GM18502 (cell line): ENCODE measurements around the gene APOM.
A peak's percentile ranks its signal among the peaks of the same experiment; 100 is the strongest.

Source experiments
- ATAC-seq: cut with Tn5 transposase; IDR thresholded peaks from one replicate; pipeline ENCODE4 v1.9.1; 2021; ENCODE audit warnings: mild to moderate bottlenecking; ENCODE audit not compliant: unreplicated experiment, poor library complexity

Gene APOM

DNA sequence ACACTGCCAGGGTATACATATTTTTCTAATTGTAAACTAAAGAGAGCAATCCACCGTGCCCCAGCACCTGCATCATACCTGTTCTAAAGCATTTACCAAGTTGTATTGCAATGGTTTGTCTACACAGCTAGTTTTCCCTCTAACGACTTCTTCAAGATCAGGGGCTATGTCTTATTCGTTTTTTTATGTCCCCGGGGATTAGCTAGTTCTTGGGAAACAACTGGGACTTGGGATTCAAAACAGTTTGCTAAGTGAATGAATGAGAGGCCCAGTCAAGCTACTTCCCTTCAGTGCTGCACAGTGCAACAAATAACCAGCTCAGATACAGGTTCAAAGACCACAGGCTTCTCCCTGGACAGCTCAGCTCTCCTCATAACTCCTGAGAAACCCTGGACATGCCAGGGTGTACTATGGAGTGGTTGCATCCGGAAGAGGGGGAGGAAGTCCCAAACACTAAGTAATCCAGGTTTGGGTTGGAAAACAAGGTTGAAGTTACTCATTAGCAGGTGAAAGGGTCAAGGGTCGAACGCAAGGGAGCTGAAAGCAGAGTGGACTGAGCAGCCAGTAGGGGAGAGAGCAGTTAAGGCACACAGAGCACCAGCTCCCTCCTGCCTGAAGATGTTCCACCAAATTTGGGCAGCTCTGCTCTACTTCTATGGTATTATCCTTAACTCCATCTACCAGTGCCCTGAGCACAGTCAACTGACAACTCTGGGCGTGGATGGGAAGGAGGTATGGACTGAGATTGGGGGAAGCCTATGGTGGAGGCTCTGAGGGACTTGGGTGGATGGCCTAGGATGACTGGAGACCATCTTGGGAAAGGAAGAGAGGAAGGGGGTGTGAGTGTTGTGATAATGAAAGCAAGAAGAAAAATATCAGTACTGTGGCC, at the start of gene APOM:
TSS of gene APOM (plus strand) at position 546 of the 889 bp plus-strand sequence. CDS start at position 619, 73 bp downstream.
- ATAC-seq = no peak

DNA sequence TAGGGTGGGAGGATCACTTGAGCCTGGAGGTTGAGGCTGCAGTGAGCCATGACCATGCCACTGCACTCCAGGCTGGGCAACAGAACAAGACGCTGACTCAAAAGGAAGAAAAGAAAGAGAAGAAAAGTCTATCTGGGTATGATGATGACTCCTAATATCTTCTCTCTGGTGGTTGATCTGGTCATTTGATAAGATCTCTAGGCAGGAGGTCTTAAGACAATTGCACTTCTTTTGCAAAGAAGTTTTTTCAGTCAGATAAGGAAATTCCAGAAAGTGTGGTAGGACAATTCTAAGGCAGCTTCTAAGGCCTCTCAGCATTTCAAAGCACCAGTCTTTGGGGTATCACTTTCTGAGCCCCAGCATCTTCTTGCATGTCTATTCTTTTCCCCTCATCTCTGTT, 48.4 kb upstream of the APOM start:
- no peak for ATAC-seq

DNA sequence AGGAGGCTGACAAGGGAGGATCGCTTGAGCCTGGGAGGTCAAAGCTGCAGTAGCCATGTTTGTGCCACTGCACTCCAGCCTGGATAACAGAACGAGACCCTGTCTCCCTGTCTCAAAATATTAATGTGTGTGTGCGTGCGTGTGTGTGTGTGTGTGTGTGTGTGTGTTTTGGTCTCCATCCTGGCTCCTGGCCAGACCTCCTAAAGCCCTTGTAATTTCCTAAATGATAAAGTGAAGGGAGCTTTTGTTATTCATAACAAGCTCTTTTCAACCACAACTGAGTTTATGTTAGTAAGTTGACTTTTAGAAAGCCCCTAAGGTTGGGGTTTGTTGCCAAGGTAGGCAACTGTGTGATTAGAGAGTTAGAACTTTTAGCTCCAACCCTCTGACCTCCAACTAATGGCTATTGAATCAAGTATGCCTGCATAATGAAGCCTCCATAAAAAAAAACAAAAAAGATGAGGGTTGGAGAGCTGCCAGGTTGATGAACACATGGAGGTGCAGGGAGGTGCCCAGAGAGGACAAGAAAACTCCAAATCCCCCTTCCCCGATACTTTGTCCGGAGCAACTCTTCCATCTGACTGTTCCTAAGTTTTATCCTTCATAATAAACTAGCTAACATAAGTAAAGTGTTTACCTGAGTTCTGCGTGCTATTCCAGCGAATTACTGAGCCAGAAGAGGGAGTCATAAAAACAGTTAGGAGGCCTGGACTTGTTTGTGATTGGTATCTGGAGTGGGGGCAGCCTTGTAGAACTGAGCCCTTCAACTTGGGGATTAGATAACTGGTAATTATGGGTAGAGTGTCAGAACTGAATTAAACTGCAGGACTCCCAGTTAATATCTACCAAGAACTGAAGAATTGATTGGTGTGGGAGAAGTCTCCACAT, 45.9 kb upstream of the APOM start:
- no peak for ATAC-seq

DNA sequence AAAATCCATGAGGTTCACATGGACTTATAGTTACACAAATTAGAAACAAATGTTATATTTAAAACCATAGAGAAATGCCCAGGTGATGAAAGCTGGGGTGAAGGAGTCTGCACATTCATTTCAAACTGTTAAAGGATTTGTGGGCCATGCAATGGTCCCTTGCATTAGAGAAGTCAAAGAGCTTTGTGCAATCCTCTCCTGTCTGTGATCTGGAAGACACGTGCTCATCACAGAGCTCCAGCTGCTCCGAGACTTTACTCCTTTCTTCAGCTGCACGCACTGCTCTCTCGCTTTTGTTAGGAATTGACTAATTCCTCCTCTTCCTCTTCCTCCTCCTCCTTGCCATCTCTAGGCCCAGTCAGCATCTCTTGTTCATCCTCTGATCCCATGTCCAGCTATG, 44.7 kb upstream of the APOM start:
- no peak for ATAC-seq

DNA sequence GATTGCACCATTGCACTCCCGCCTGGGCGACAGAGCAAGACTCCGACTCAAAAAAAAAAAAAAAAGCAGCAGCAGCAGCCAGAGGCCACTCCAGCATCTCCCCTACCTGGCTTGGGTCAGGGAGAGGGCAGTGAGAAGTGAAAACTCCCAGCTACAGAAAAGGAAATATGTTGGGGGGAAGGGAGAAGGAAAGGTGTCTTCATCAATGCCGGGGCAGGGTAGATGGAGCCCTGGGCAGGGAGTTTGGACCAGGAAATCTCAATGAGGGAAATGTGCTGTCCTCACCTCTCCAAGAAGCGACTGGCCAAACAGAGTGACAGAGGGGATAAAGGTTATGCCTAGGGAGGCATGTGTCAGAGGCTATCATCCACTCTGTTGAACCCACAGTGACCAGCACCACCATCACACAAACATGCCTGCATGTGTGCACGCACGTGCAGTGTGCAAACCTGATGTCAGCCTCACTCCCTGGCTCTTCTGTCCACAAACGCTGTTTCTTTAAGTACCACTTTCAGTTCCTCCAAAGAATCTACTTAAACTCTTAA, 41.5 kb upstream of the APOM start:
- ATAC-seq = no peak

DNA sequence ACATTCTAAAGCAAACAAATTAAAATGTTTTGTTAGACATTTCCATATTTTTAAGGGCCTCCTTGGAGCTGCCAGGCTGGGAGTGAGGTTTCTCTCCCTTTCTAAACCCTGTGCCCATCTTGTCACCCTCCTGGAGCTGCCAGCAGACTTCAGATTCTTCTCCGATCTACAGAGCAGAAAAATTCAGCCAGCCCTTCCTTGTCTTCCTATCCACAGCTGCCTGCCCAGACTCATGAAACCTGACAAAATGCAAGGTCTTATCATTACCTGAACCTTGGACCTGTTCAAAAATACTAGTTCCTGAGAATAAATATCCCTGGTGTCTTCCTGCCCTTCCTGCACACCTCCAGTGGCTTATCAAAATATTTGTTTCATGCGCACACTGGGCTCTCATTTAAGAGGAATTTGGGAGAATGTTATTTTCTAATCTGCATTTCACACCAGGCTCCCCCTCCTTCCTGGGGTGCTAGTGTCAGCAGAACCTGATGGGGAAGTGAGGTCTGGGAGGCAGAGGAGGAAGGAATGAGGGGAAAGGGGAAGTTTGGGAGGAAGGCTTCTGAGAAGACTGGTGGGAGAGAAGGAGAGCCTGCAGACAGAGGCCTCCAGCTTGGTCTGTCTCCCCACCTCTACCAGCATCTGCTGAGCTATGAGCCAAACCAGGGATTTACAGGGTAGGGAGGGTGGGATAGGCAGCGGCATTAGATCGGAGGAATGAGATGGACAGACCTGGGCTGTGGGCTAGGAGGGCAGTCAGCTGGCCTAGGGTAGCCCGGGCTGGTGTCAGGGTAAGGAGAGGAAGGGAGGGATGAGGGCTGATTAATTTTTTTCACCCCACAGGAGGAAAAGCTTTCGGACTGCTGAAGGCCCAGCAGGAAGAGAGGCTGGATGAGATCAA, 40.8 kb upstream of the APOM start, which contains the start of gene AIF1:
TSS of gene AIF1 (plus strand) at position 551 of the 895 bp plus-strand sequence. CDS start at position 647, 96 bp downstream.
- ATAC-seq = no peak

DNA sequence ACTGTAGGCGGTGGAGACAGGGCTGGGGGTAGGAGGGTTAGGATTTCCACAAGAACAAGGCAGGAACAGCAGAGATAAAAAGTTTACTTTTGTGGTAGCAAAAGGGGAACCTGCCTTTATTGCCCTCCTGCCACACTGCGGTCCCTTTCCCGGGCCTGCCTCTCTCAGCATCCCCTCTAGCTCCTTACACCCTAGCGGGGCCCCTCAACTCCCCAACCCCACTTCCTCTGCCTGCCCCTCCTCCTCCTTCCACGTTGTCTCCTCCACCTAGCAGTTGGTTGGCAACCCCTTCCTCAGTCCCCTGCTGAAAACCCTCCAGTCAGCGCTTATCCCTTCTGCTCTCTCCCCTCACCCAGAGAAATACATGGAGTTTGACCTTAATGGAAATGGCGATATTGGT, 39.9 kb upstream of the APOM start:
- ATAC-seq = no peak

DNA sequence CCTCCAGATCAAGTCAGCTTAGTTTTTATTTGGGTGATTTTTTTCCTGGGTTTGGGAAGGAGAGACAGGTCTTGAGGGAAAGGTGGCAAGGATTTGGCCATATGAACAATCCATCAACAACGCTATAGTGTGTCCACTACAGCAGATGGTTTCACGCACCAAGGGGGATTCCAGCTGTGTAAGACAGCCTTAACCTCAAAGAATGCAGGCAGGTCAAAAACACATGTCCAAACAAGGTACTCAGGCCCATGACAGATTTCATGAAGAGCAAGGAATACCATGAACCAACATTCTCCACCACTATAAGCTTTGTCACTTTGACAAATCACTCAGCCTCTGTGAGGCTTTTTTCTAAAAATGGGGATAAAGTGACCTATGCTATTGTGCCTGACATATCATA, 38.7 kb upstream of the APOM start:
- no peak for ATAC-seq

DNA sequence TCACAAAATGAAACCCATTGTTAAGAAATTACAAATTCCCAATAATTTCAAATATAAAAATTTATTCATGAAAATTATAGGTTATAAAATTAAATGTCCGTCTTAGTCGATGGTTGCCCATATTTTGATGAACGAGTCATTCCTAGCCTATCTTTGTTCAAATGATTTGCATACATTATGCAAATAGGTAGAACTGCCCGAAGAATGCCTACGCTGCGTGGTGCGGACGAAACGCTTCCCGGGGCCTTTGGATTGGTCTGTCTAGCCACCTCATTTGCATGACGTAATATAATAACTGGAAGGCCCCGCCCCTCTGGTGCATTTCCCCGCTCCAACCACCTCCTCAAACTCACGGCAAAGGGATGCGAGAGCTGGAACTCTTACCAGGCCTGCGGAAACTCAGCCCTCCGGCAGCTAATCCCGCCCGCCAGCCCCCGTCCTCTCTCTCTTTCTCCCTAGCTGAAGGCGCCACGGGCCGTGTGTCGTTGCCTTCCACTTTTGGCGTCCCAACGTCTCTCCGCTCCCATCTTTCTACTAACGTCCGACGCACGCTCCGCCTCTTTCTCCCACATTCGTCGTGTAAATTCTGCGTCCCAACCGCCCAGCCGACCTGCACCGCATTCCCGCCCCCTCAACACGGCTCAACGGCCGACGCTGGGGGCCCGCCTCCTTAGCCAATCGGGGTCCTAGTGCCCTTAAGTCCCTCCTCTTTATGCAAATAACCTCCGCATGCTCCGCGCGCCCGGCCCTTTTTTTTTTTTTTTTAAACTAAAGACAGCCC, 35.7 kb upstream of the APOM start:
- ATAC-seq = peak; percentile 87

DNA sequence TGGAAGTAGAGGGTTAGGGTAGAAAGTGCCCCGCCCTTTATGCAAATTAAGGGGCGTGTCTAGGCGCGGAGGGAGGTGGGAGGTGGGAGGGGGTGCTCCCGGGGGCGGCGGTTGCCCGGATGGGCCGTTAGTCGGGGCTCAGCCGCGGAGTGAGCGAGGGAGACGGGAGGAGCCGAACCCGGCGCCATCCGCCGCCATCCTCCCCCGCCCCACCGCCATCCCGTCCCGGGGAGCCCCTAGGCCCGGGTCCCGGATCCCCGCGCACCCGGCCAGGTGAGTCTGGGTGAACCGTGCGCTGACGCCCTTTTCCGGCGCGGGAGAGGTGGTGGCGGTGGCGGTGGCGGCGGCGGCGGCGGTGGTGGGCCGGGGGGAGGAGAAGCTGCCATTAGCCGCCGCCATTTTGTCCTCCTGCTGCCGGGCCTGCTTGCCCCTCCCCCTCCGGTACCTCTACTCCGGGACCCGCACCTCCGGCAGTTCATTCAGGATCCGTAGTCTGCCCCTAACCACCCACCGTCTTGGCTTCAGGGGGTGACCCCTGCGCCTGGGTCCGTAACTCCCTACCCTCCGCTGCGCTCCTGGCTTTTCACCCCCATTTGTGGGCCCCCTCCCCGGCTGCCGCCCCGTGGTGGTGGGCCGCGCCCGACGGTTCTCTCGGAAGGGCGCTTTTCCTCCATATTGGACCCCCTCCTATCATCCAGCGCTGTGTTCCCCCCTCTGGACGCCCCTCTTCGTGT, 34.9 kb upstream of the APOM start, which contains the start of gene PRRC2A:
TSS of gene PRRC2A (plus strand) at position 130 of the 734 bp plus-strand sequence. CDS start 2,075 bp downstream, outside the sequence.
- ATAC-seq = peak; percentile 33

DNA sequence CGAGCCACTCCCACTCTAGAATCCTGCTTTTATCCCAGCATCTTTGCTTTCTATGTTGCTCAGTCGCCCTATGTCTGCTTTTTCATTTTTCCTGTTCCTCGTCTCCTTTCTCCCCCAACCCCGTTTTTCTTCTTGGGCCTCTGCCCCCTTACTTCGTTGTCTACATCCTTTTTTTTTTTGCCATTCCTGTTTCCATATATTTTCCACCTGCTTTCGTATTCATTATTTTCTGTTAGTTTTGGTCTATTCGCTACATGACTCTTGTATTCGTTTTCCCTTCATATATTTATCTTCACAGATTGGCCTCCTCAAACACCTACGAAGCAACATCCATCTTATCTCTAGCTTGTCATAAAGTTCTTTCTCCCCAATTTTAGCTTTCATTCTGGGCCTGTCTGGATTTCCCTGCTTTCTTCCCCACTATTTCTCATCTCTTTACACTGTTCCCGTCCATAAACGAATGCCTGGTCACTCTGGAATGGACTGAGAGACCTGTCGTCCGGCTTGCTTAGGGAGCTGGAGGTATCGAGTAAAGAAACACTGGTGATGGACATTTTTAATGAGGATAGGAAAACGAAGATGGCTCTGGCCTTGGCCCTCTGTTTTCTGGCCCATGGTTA, 34.3 kb upstream of the APOM start:
- ATAC-seq = no peak

DNA sequence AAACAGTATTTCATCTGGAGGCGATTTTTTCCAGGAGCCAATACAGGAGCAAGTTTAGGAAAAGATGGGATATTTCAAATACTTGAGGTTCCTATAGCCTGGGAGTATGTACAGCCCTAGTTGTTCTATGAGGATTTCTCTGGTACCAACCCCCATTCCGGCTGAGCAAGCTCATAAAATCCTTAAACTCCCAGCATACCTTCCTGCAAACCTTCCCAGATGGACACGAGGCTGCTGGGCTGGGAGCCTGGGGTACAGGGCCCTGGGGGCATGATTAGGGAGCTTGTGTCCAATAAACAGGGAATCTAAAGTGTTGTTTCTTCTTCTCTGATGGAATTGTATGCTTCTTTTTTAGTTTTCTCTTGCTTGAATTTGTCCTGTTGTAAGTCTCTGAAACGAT, 33.7 kb upstream of the APOM start:
- no peak for ATAC-seq

DNA sequence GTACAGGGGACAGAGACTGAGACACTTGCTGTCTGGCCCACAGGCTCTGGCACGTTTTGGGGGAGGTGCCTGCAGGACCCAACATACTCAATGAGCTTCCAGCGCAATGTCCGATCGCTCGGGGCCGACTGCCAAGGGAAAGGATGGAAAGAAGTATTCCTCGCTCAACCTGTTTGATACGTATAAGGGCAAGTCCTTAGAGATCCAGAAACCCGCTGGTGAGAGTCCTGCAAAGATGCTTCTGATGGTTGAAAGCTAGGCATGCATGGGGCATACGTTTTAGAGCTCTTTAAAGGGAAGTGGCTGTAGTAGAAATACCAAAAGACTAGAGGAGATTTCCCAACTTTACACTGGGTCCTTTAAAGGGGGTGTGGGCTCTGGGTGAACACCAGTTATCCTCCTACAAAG, 33.0 kb upstream of the APOM start:
- no peak for ATAC-seq

DNA sequence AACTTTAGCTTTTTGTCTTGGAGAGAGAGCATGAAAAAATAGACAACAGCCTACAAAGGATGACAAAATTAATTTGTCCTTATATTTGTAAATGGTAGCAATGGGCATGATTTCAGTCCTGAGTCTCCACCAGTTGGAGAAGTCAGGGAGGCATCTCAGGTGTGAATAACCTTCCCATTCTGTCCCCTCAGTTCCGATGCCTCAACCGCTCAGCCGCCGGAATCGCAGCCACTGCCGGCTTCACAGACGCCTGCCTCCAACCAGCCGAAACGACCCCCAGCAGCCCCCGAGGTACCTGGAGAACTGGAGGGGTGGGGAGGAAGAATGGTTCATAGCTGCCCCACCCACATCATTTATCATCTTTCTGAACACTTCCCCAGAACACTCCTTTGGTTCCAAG, 31.6 kb upstream of the APOM start:
- ATAC-seq = no peak

DNA sequence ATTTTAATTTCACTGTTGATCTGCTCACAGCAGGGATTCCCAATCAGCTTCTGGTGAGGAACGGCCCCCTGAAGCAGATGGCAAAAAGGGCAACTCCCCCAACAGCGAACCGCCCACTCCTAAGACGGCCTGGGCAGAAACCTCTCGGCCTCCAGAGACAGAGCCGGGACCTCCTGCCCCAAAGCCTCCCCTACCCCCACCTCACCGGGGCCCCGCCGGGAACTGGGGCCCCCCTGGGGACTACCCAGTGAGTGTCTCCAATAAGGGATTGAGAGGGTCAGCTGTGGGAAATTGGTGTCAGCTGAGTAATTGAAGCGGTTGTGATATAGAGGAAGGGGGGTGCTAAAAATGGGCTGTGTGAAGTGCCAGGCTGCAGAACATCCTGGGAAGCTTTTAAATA, 28.7 kb upstream of the APOM start:
- ATAC-seq = no peak

DNA sequence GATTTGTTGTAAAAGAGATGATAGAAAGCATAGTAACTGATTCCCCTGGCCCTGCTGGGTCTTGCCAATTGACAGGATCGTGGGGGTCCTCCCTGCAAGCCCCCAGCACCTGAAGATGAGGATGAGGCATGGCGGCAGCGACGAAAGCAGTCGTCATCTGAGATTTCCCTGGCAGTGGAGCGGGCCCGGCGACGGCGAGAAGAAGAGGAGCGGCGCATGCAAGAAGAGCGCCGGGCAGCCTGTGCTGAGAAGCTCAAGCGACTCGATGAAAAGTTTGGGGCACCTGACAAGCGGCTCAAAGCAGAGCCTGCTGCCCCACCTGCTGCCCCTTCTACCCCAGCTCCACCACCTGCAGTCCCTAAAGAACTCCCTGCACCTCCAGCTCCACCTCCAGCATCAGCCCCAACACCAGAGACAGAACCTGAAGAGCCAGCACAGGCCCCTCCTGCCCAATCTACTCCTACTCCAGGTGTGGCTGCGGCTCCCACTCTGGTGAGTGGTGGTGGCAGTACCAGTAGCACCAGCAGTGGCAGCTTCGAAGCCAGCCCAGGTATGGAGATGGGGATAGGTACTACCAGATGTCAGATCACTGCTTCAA, 27.9 kb upstream of the APOM start:
- no peak for ATAC-seq

DNA sequence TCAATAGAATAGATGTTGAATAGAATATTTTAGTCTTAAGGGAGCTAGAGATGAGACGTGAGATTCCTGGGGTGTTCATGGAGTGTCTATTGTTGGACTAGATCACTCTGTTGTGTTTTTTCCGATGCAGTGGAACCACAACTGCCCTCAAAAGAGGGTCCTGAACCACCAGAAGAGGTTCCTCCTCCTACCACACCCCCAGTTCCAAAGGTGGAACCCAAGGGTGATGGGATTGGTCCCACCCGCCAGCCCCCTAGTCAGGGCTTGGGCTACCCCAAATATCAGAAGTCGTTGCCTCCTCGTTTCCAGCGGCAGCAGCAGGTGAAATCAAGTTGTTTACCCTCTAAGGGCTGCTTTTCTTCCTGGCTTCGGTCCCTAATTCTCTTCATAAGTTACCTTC, 26.7 kb upstream of the APOM start:
- no peak for ATAC-seq
